ENCODE results near the gene FSCN2. TPM values are rescaled to one million over a fixed set of nuclear protein-coding genes. Genes with fewer than 3 reads are reported as not detected.
A peak's percentile ranks its signal among the peaks of the same experiment; 100 is the strongest.
"Not testable (repeated sequence)": the region's sequence is repeated elsewhere in the genome, so short reads cannot be mapped to it uniquely, and the experiment has no call there.

FSCN2 gene
- total RNA-seq, 8 experiments from 2014 or later = 0.36 to 3.0 (median 1.2) TPM

GRCh38 chr17:81579821-81580321 is 51.7 kb downstream of the FSCN2 start:
- in situ Hi-C loops (cut with MboI; ENCODE audit: low pct_unique_long_range_greater_than_20kb in 2 of 9, low sequenced_read_pairs in 9 of 9, unreplicated experiment in 9 of 9) = no loop called here
- Histone ChIP-seq H3K4me3 (no peak overlapping the region), H3K27ac (no peak overlapping the region), H3K4me1 (replicated peaks in 1 of 2) (no peaks in the 10 kb centered on the region)
- peak in 3 of 8 experiments; percentile 16 to 60 (median 56) for ATAC-seq (replicated peaks in 6 of 8)
- 0 to 100% (median 94%) methylated on average over 1 to 5 of the region's 10 CpGs; no CpG with 5 or more reads in 4 of the 10 experiments for WGBS, 10 experiments

DNA sequence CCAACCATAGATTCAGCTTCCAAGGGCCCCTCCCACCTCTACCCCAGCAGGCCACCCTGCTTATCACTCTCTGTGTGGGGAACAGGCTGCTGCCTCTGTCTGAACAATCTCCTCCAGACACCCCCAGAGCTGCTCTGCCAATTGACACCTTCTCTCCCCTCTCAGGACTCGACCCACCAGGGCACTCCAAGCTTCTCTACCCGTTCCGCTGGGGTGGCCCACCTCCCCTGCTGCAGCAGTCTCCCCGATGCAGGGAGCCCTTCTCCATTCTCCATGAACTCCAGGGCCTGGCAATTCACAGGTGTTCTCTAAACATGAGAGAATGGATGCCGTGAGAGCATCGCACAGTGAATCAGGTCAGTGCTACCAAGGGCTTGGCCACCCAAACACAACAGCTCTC is 52.3 kb downstream of the FSCN2 start:
- no peak overlapping the region for H3K4me3 ChIP-seq
- H3K4me1 ChIP-seq (replicated peaks in 1 of 2) = no peaks in the 10 kb centered on the region
- in situ Hi-C loops (cut with MboI; ENCODE audit: low pct_unique_long_range_greater_than_20kb in 2 of 9, low sequenced_read_pairs in 9 of 9, unreplicated experiment in 9 of 9) = no loop called here
- ATAC-seq (replicated peaks in 6 of 8) = peak in 1 of 8 experiments; percentile 9
- 82 to 100% (median 100%) methylated on average over 1 to 3 of the region's 6 CpGs; no CpG with 5 or more reads in 7 of the 10 experiments for WGBS, 10 experiments
- no peak overlapping the region for H3K27ac ChIP-seq

DNA sequence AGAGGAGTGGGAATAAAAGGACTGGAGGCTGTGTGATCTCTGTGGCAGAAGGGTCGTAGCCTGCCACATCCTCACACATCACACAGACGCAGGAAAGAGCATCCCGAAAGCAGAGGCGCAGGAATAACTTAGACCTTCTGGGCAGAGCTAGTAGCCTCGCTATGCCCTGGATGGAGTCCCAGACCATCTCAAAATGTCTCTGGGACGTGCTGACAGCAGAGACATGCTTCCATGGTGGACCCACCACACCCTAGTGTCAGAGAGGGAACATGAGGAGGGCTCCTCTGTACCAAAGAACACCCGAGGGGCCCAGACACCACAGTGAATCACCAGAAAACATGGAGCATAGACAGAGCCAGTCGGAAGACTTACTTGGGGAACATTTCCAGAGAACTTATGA is 53.6 kb downstream of the FSCN2 start:
- WGBS, 10 experiments = 40 to 94% (median 65%) methylated on average over 1 to 3 of the region's 8 CpGs; no CpG with 5 or more reads in 6 of the 10 experiments
- no peaks in the 10 kb centered on the region for H3K4me1 ChIP-seq (replicated peaks in 1 of 2)
- ATAC-seq (replicated peaks in 6 of 8) = no peak
- no peak overlapping the region for H3K4me3 ChIP-seq
- no peak overlapping the region for H3K27ac ChIP-seq
- in situ Hi-C loops (cut with MboI; ENCODE audit: low pct_unique_long_range_greater_than_20kb in 2 of 9, low sequenced_read_pairs in 9 of 9, unreplicated experiment in 9 of 9) = no loop called here

- no peak overlapping the region for H3K4me3 ChIP-seq
- ATAC-seq (replicated peaks in 6 of 8) = no peak
- no peaks in the 10 kb centered on the region for H3K4me1 ChIP-seq (replicated peaks in 1 of 2)
- no peak overlapping the region for H3K27ac ChIP-seq
- in situ Hi-C loops (cut with MboI; ENCODE audit: low pct_unique_long_range_greater_than_20kb in 2 of 9, low sequenced_read_pairs in 9 of 9, unreplicated experiment in 9 of 9) = no loop called here
- WGBS, 10 experiments = 20 to 100% (median 86%) methylated on average over 1 to 5 of the region's 5 CpGs; no CpG with 5 or more reads in 2 of the 10 experiments
These were observed 54.2 kb downstream of the FSCN2 start for GRCh38 chr17:81582341-81582740.

- Histone ChIP-seq H3K27ac (no peak overlapping the region), H3K4me1 (replicated peaks in 1 of 2) (no peaks in the 10 kb centered on the region), H3K4me3 (no peak overlapping the region)
- peak in 2 of 8 experiments; percentile 47 to 97 for ATAC-seq (replicated peaks in 6 of 8)
- WGBS, 10 experiments = 67 to 95% (median 85%) methylated on average over 2 to 8 of the region's 12 CpGs; no CpG with 5 or more reads in 6 of the 10 experiments
- in situ Hi-C loops (cut with MboI; ENCODE audit: low pct_unique_long_range_greater_than_20kb in 2 of 9, low sequenced_read_pairs in 9 of 9, unreplicated experiment in 9 of 9) = no loop called here
These were observed 54.6 kb downstream of the FSCN2 start for GRCh38 chr17:81582749-81583148.

GRCh38 chr17:81583589-81584342 is 55.6 kb downstream of the FSCN2 start:
- H3K4me3 ChIP-seq = no peak overlapping the region
- no peaks in the 10 kb centered on the region for H3K4me1 ChIP-seq (replicated peaks in 1 of 2)
- in situ Hi-C loops (cut with MboI; ENCODE audit: low pct_unique_long_range_greater_than_20kb in 2 of 9, low sequenced_read_pairs in 9 of 9, unreplicated experiment in 9 of 9) = no loop called here
- H3K27ac ChIP-seq = no peak overlapping the region
- no peak for ATAC-seq (replicated peaks in 6 of 8)
- WGBS, 10 experiments = 67 to 100% (median 92%) methylated on average over 2 to 5 of the region's 6 CpGs; no CpG with 5 or more reads in 1 of the 10 experiments

- in situ Hi-C loops (cut with MboI; ENCODE audit: low pct_unique_long_range_greater_than_20kb in 2 of 9, low sequenced_read_pairs in 9 of 9, unreplicated experiment in 9 of 9); H3K4me3 ChIP-seq; H3K4me1 ChIP-seq (replicated peaks in 1 of 2); H3K27ac ChIP-seq; ATAC-seq (replicated peaks in 6 of 8): not testable (repeated sequence)
- 82 to 100% (median 95%) methylated on average over 5 to 11 of the region's 14 CpGs; no CpG with 5 or more reads in 1 of the 10 experiments for WGBS, 10 experiments
These were observed 56.6 kb downstream of the FSCN2 start for GRCh38 chr17:81584771-81585170.

- no peaks in the 10 kb centered on the region for H3K4me1 ChIP-seq (replicated peaks in 1 of 2)
- H3K27ac ChIP-seq = no peak overlapping the region
- in situ Hi-C loops (cut with MboI; ENCODE audit: low pct_unique_long_range_greater_than_20kb in 2 of 9, low sequenced_read_pairs in 9 of 9, unreplicated experiment in 9 of 9) = no loop called here
- H3K4me3 ChIP-seq = no peak overlapping the region
- WGBS, 10 experiments = 80 to 100% (median 93%) methylated on average over 1 to 3 of the region's 4 CpGs; no CpG with 5 or more reads in 6 of the 10 experiments
- ATAC-seq (replicated peaks in 6 of 8) = no peak
These were observed 57.9 kb downstream of the FSCN2 start for GRCh38 chr17:81586096-81586495.

Other genes with a start within 250 kb of the FSCN2 start
- 10 to 100 TPM; 29.0 to 57.1 (median 49.1) TPM for gene SLC38A10, start 233.1 kb upstream of the FSCN2 start, total RNA-seq
- gene BAHCC1, start 132.9 kb upstream of the FSCN2 start, total RNA-seq = 10 to 100 TPM in 4 of 8 experiments, 1 to 10 TPM in 4; 1.9 to 19.5 (median 10.4) TPM
- 1,000 to 10,000 TPM; 2,076 to 6,877 (median 3,447) TPM for gene ACTG1, start 15.6 kb upstream of the FSCN2 start, total RNA-seq
- 10 to 100 TPM; 13.9 to 34.9 (median 22.8) TPM for gene FAAP100, start 24.0 kb downstream of the FSCN2 start, total RNA-seq
- 10 to 100 TPM; 19.3 to 78.3 (median 41.8) TPM for gene NPLOC4, start 108.7 kb downstream of the FSCN2 start, total RNA-seq
- gene TSPAN10, start 108.8 kb downstream of the FSCN2 start, total RNA-seq = 1 to 10 TPM in 3 of 8 experiments, under 1 TPM in 4, not detected in 1; 0.22 to 1.2 (median 1.00) TPM
- gene PDE6G, start 128.2 kb downstream of the FSCN2 start, total RNA-seq = under 1 TPM in 6 of 8 experiments, not detected in 2; 0.20 to 0.79 (median 0.55) TPM
- 10 to 100 TPM; 20.2 to 85.8 (median 33.6) TPM for gene OXLD1, start 138.2 kb downstream of the FSCN2 start, total RNA-seq
- gene CCDC137, start 138.4 kb downstream of the FSCN2 start, total RNA-seq = 10 to 100 TPM in 6 of 8 experiments, 1 to 10 TPM in 2; 9.1 to 34.6 (median 22.5) TPM
- 10 to 100 TPM; 32.5 to 76.0 (median 48.4) TPM for gene ARL16, start 155.4 kb downstream of the FSCN2 start, total RNA-seq
- gene HGS, start 155.6 kb downstream of the FSCN2 start, total RNA-seq = 10 to 100 TPM; 46.1 to 89.5 (median 62.4) TPM
- gene MRPL12, start 175.0 kb downstream of the FSCN2 start, total RNA-seq = 100 to 1,000 TPM in 2 of 8 experiments, 10 to 100 TPM in 6; 17.0 to 155 (median 39.6) TPM
- 10 to 100 TPM in 3 of 8 experiments, 1 to 10 TPM in 5; 2.4 to 24.9 (median 5.0) TPM for gene SLC25A10, start 183.9 kb downstream of the FSCN2 start, total RNA-seq